Stimulated activated CD4-positive, alpha-beta T cell treated with anti-CD3 and anti-CD28 coated beads, Interleukin-12 subunit alpha, Interleukin-12 subunit beta, amount 100 ng/mL, for 48 hours (primary cell): ENCODE measurements around the gene GPR150.

ENCODE experiments used
- DNase-seq, 3 donors: peaks; one replicate each; pipeline ENCODE4 v3.0.0-alpha.2; 2020; ENCODE audit warnings: low read depth in 2 of 3, low spot score in 1 of 3

GPR150 gene

DNA sequence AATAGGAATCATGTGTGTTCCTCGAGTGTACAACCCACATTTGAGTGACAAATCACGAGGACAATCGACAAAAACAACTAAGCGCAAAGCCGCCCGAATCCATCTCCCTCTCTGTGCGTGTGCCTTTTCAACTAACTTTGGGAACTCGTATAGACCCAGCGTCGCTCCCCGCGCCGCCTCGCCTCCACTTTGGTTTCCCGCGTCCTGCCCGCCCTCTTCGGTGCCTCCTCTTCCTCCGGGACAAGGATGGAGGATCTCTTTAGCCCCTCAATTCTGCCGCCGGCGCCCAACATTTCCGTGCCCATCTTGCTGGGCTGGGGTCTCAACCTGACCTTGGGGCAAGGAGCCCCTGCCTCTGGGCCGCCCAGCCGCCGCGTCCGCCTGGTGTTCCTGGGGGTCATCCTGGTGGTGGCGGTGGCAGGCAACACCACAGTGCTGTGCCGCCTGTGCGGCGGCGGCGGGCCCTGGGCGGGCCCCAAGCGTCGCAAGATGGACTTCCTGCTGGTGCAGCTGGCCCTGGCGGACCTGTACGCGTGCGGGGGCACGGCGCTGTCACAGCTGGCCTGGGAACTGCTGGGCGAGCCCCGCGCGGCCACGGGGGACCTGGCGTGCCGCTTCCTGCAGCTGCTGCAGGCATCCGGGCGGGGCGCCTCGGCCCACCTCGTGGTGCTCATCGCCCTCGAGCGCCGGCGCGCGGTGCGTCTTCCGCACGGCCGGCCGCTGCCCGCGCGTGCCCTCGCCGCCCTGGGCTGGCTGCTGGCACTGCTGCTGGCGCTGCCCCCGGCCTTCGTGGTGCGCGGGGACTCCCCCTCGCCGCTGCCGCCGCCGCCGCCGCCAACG, at the start of gene GPR150:
GPR150 (plus strand) TSS at position 58 of the 840 bp plus-strand sequence; CDS start at position 247, 189 bp downstream.
- peak; percentile 32 to 61 (median 39) for DNase-seq

DNA sequence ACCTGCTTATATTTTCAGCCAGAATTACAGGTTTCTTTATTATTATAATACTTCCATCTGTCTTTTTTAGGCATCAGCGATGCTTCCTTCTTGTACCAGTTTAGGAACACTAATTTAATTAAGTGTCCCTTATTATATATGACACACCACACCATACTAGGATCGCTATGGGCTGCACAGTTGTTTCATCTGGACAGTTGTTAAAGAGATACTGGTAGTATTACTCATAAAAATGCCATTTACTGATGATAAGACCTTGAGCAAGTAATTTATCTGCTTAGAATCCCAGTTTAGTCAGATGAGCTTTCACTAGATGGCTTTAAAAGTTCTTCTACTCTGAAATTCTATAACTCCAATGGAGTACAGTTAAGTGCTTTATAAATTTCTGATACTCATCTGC, 47.9 kb upstream of the GPR150 start:
- DNase-seq: no peak

GRCh38 chr5:95581576-95581975, 38.3 kb upstream of the GPR150 start:
- no peak for DNase-seq

GRCh38 chr5:95583992-95584391, 35.9 kb upstream of the GPR150 start:
- no peak for DNase-seq

DNA sequence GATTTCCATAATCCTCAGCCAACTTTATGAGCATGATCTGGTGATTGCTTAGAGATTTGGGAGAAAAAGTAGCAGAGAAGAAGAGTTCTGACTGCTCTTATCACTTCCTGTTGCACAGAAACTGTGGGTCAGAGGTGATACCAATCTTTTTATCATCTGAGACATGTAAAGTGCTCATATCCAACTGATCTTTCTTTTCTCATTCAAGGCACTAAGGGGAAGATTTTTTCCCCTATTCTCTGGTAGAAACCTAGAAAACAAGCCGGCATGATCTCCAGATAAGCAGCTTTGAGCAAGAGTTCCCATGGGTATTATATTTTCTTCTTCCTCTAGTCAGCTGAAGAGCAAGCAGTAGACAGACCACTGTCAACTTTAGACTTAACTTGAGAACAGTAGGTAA, 29.0 kb upstream of the GPR150 start:
- DNase-seq: no peak

DNA sequence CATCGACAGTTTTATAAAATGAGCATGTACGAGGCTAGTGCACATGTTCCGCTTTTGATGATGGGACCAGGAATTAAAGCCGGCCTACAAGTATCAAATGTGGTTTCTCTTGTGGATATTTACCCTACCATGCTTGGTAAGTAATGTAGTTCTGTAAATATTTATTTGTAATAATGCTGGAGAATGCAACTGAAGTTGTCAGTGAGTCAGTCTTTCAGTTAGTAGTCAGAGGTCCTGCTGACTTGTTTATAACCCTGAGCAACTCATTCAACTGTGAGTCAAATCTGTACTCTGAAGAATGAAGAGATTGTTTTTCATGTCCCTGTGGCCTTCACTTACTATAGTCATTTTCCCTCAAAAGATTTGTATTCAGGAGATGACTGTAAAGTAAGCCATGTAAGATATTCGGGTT, 28.4 kb upstream of the GPR150 start:
- DNase-seq: peak in 1 of 3 donors; percentile 2

DNA sequence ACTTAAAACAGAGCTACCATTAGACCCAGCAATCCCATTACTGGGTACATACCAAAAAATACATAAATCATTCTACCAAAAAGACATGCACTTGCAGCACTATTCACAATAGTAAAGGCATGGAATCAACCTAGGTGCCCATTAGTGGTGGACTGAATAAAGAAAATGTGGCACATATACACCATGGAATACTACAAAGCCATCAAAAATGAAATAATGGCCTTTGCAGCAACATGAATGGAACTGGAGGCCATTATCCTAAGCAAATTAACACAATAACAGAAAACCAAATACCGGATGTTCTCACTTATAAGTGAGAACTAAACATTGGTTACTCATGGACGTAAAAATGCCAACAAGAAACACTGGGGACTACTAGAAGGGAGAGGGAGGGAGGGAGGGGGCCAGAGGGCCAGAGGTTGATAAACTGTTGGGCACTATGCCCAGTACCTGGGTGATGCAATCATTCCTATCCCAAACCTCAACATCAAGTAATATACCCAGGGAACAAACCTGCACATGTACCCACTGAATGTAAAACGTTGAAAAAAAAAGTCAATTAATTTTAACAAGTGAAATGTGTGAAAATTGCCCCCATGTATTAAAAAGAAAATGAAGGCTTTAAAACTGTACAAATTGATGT, 24.5 kb upstream of the GPR150 start:
- no peak for DNase-seq

GRCh38 chr5:95599252-95599651, 20.6 kb upstream of the GPR150 start:
- DNase-seq: no peak

DNA sequence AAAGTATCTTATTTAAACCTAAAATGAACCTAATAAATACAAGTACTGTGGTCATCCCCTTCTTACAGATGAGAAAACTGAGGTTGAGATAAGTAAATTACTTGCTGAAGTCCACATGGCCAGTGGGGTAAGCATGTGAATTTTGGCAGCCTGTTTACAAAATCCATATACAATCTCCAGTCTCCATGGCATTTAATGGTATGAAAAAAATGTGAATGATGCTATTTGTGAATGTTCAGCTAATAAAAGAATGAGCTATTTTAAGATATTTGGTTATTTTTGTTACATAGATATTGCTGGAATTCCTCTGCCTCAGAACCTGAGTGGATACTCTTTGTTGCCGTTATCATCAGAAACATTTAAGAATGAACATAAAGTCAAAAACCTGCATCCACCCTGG, 19.3 kb upstream of the GPR150 start:
- no peak for DNase-seq

DNA sequence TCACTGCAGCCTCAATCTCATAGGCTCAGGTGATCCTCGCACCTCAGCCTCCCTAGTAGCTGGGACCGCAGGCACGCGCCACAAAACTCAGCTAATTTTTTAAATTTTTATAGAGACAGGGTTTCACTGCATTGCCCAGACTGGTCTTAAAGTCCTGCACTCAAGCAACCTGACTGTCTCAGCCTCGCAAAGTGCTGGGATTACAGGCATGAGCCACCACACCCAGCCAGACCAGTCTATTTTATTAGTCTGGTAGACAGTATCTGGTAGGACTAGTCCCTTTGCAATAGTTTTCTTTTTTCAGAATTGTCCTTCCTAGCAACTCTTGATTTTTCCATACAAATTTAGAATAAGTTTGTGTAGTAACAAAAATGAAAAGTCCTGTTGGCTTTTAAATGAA, 14.1 kb upstream of the GPR150 start:
- no peak for DNase-seq

- no peak for DNase-seq
Observed at GRCh38 chr5:95606419-95606818, 13.5 kb upstream of the GPR150 start.

DNA sequence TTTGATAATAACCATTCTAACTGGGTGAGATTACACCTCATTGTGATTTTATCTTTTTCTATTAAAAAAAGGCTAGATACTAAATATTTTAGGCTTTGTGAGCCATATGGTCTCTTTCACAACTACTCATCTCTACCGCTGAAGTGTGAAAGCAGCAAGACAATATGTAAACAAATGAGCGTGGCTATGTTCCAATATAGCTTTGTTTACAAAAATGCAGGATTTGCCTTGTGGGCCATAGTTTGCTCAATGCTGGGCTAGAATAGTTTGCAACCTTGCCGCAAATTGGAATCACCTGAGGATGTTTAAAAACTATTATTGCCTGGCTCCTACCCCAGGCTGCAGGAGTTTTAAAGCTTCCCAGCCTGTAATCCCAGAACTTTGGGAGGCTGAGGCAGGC, 10.2 kb upstream of the GPR150 start:
- DNase-seq: no peak

GRCh38 chr5:95610546-95610945, 9.3 kb upstream of the GPR150 start:
- no peak for DNase-seq

GRCh38 chr5:95611396-95611795, 8.5 kb upstream of the GPR150 start:
- DNase-seq: no peak

DNA sequence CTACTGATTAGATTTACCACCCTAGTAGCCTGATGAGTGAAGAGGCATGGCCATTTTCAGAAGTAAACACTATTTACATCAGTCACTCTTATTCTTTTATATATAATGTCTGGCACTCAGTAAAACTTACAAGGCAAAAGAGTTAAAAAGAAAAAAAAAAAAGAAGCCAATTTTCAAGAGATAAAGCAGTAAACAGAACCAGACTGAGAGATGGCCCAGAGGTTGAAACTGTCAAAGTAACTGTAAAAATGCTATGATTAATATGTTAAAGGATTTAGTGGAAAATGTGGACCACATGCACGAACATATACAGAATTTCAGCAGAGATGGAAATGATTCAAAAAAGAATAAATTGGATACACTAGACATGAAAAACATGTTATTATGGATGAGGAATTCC, 6.4 kb upstream of the GPR150 start:
- DNase-seq: no peak

- DNase-seq: no peak
Observed at GRCh38 chr5:95615164-95615467, 4.8 kb upstream of the GPR150 start.

- no peak for DNase-seq
Observed at GRCh38 chr5:95617057-95617456, 2.8 kb upstream of the GPR150 start.

- no peak for DNase-seq
Observed at GRCh38 chr5:95619096-95619495, 791 bp upstream of the GPR150 start.

- DNase-seq: no peak
Observed at GRCh38 chr5:95619514-95620029, 315 bp upstream of the GPR150 start.

DNA sequence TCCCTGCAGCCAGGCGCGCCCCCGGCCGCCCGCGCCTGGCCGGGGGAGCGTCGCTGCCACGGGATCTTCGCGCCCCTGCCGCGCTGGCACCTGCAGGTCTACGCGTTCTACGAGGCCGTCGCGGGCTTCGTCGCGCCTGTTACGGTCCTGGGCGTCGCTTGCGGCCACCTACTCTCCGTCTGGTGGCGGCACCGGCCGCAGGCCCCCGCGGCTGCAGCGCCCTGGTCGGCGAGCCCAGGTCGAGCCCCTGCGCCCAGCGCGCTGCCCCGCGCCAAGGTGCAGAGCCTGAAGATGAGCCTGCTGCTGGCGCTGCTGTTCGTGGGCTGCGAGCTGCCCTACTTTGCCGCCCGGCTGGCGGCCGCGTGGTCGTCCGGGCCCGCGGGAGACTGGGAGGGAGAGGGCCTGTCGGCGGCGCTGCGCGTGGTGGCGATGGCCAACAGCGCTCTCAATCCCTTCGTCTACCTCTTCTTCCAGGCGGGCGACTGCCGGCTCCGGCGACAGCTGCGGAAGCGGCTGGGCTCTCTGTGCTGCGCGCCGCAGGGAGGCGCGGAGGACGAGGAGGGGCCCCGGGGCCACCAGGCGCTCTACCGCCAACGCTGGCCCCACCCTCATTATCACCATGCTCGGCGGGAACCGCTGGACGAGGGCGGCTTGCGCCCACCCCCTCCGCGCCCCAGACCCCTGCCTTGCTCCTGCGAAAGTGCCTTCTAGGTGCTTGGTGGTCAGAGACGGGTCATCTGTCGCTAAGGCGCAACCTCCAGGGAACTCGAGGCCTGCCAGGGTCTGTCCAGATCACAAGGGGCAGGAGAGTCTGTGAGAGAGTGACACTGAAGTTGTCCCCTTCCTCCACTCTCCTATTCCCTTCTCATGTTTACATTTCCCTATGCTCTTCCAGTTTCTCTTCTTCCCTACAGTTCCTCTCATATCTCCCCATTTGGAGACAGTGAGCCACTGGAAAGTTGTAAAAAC, 1.3 kb downstream of the GPR150 start:
- DNase-seq: peak in 2 of 3 donors; percentile 20 to 37

- DNase-seq: no peak
Observed at GRCh38 chr5:95621839-95622629, 2.1 kb downstream of the GPR150 start.
